ENCODE measurements around the gene IFRD2.
"Not testable (repeated sequence)": the region's sequence is repeated elsewhere in the genome, so short reads cannot be mapped to it uniquely, and the experiment has no call there.

The IFRD2 gene

DNA sequence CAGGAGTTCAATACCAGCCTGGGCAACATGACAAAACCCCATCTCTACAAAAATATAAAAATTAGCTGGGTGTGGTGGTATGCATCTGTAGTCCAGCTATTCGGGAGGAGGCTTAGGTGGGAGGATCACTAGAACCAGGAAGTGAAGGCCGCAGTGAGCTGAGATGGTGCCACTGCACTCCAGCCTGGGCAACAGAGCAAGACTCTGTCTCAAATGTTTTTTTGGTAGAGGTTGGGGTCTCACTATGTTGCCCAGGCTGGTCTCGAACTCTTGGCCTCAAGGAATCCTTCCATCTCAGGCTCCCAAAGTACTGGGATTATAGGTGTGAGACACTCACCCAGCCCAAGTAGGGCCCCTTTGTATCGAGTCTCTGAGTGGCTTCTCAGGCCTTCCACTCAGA lies 1.9 kb upstream of the IFRD2 start:
- DNase-seq: no peak
- intact Hi-C loops (cut with DNase I): loop anchor here (5.0 kb wide), 1 partner anchor 33 kb away; the partner anchor contains the start of gene TUSC2

DNA sequence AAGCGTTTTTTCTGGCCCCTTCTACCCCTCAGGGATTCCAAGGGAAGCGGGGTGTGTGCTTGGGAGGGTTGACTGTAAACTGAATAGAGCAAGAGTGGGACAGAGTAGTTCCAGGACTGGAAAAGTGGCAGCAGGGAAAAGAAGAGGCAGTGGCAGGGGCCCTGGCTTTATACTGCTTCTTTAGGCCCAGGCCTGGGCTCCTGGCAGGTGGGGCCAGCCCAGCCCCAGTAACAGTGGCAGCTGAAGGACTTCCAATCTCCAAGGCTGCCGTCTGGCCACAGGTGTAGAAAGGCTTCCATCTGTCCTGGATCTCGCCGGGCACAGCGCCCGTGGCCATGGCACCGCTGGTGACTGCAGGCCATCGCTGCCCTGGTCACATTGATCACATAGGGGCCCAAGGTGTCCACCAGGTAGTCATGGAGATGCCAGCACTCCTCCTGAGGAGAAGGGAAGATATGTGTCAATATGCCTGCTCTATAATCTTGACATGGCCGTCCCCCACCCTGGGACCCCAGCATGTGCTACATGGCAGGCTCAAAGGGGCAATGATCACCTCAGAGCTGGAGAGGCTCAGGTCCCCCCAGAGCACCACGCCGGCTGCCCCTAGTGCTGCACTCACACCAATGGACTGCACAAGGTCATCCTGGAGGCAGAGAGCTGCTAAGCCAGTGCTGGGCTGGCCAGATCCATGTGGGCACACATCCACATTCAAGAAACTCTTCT lies 1.0 kb upstream of the IFRD2 start:
- intact Hi-C loops (cut with DNase I): loop anchor here (5.0 kb wide), 1 partner anchor 34 kb away; the partner anchor contains the start of gene TUSC2
- no peak for DNase-seq

DNA sequence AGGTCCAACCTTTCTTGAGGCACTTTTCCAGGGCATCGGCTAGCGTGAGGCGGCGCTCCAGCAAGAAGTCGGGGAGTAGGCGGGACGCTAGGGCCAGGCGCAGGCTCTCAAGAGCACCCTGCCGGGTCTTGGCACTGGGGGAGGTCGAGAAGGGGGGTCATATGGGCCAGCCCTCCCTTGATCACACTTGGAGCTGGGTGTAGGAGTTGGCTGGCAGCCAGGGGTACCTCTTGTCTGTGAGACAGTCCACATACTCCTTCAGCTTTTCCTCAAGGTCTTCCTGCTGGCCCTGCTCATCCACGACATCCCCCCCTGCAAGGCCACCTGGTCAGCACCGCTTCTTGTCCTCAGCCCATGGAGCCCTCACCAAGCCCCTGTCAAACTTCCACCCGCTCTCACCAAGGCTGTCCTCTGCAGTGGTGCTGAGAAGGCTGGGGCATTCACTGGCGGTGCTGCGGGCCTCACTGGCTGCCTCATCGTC lies 2.0 kb downstream of the IFRD2 start:
- intact Hi-C loops (cut with DNase I): loop anchor here (5.0 kb wide), 1 partner anchor 37 kb away; the partner anchor contains the start of gene TUSC2
- no peak for DNase-seq

DNA sequence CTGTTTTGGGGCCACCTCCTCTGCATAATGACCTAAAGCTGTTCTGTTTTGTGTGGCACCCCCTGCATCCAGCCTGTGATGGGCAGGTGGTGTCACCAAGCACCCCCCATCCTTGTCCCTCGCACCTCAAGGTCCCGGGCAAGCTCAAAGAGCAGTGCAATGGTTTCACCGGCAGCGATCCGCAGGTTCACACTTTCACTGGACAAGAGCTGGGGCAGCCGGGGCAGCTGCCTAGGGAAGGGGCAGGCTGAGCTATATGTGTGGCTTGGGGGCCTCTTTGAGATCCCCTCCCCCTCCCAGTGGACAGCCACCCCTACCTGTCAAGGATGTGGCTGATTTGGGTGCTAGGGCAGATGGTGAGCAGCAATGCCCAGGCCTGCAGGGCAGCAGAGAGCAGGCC lies 3.1 kb downstream of the IFRD2 start:
- DNase-seq: no peak
- intact Hi-C loops (cut with DNase I): no loop called here

DNA sequence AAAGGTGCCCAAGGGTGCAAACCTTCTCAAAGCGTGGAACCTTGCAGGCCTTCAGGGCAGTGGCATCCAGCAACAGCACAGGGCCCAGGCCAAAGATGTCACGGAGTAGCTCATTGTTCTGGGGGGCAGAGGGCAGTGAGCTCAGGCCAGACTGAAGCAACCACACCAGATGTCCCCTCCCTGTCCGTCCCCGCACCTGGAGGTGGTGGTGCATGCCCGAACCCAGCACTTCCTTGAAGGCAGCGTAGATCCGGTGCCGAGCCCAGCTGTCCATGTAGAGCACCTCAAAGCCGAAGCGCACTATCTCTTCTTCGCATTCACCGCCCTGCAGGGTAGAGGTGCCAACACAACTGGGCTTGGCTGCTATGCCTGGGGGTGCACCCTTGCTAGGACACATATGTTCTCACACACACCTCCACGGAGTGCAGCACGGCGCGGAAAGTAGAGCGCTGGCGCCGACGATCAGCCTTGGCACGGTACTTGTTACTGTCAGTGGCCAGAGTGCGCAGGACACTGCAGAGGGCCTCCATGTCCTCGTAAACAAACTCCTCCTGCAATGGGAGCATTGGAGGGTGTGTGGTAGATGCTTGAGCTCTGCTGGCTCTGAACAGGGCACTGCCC lies 3.7 kb downstream of the IFRD2 start:
- intact Hi-C loops (cut with DNase I): no loop called here
- DNase-seq: no peak

DNA sequence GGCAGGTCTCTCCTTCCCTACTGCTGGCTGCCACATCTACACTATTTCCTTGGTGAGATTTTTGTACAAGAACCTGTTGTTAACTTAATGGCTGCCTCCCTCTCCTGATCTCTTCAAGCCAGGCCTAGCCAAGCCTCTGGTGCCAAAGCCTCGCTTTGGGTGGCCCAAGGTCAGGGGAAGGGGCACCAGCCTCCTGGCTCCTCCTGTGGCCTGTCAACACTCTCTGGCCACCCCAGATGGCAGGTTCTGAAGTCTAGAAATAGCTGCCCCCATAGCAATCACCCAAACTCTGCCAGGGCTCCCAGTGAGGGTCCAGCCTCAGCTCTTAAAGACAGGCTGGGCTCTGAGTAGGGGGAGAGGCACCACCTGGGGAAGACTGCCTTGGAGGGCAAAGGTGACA lies 5.0 kb downstream of the IFRD2 start:
- intact Hi-C loops (cut with DNase I): no loop called here
- no peak for DNase-seq

DNA sequence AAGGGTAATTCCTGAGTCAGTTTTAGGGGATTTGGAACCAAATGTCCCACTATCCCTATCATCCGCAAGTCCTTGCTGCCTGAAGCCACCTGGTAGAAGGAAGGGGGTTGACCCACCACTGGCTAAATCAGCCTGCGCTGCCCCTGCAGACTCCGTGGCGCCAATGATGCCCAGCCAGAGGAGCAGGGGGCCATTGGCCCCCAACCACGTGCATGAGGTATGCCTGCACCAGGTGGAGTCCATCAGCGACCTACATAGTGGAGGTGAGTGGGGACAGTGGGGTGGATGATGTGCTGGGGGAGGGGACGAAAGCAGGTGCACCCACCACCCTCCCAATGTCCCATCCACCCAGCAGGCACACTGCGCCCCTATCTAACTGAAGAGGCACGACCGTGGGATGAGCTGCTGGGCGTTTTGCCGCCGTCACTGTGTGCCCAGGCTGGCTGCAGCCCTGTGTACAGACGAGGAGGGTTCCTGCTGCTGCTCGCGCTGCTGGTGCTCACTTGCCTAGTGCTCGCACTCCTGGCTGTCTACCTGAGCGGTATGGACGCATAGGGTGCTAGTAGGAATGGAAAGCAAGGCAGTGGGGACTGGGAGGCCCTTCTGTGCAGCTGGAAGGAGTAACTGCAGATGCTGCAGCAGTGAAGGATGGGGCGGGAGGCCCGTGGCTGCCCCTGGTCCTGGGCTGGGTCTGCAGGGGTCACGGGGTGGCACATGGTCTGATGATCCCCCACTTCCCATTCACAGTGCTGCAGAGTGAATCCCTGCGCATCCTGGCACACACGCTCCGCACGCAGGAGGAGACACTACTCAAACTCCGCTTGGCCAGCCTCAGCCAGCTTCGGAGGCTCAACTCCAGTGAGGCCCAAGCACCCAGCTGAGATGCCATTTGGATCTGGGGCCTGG lies 5.7 kb downstream of the IFRD2 start:
- peak in 1 of 42 donors; percentile 12 for DNase-seq
- intact Hi-C loops (cut with DNase I): no loop called here

DNA sequence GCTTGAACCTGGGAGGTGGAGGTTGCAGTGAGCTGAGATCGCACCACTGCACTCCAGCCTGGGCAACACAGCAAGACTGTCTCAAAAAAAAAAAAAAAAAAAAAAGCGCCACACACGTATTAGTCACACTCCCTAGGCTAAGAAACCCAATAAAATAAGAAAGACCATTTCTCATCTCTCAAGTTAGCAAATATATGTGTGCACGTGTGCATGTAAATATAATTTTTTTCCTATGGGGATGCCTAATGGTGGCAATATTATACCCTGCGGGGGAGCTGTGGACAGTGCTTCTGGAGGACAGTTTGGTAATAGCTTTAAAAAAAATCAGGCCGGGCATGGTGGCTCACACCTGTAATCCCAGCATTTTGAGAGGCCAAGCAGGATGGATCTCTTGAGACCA lies 8.1 kb downstream of the IFRD2 start:
- intact Hi-C loops (cut with DNase I); DNase-seq: not testable (repeated sequence)

DNA sequence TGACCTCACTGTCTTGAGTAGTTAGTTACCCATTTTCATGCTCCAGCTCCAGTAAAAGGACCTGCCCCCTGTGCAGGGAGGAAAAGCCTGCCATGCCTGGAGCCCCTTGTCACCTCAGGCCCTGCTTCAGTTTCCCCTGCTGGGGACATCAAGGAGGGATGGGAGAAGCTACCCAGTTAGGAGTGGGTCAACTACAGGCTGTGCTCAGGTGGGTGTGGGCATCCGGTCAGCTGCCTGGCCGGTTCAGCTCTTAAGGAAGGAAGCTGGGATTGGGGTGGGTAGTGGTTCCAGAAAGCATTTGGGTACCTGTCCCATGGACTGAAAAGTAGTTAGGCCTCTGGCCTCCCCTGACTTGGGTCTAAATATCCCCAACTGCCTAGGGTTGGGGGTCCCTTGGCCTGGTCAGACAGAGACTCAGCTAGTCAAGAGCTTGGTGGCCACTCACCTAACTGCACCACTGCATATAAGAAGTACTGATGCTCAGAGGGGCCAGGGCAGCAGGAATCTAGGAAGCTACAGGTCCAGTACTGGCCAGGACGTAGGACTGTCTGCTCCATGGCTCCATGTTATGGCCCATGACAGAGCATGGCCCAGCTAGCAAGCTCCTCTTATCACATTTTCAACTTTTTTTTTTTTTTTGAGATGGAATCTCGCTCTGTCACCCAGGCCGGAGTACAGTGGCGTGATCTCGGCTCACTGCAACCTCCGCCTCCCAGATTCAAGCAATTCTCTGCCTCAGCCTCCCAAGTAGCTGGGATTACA lies 12.8 kb downstream of the IFRD2 start:
- no peak for DNase-seq
- intact Hi-C loops (cut with DNase I): loop anchor here (5.0 to 10.0 kb wide), 3 partner anchors 45 to 165 kb away; partner anchors contain the start of genes GNAT1, HYAL2 and TUSC2

DNA sequence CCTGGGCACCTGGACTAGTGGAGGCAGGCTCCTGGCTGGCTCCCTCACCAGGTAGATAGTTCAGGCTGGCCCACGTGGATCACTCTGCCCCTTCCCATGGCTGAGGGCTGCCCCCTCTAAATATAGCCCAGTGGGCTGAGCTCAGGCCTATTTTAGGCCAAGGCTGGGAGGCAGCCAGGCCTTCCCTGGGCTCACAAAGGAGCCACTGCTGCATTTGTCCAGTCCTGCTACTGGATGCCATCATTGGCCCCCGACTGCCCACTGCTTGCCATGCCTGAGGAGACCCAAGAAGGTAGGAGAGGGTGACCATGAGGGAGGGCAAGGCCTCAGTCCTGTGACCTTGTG lies 13.4 kb downstream of the IFRD2 start, which contains the start of gene LSMEM2:
TSS of gene LSMEM2 (plus strand) at position 208 of the 345 bp plus-strand sequence. CDS start at position 235, 27 bp downstream.
- intact Hi-C loops (cut with DNase I): loop anchor here (5.0 to 10.0 kb wide), 3 partner anchors 46 to 164 kb away; partner anchors contain the start of genes GNAT1, HYAL2 and TUSC2
- DNase-seq: peak in 9 of 42 donors; percentile 39 to 71 (median 55)

DNA sequence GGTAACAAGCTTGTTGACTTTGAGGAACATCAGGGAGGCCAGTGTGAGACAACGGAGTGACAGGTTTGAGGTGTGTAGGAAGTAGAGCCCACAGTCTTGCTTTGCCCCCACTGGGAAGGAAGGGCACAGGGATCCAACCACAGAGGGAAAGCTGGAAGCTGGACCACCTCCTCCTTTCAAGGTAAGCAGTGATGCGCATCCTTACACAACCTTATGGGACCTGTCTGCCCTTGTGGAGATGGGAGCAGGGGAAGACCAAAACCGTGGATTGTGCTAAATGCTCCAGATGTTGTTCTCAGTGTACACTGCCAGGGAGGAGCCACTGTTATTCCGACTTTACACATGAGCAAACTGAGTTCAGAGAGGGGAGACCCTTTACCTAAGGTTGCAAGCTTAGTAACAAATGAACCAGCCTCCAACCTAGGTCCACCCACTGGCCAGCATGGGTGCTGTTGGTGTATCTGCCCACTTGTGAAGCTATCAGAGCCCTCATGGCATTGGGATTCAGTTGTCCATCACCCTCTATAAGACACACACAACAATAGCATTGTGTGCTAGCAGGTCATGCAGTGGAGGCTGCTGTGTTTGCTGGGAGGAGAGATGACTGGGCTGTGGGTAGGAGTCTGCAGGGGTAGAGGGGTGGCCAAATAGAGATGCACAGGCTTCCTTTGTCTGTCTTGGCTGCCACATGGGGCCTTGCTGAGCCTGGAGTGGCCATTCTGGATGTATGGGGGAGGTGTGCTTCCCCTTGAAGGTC lies 13.9 kb downstream of the IFRD2 start:
- DNase-seq: peak in 12 of 42 donors; percentile 28 to 80 (median 60)
- intact Hi-C loops (cut with DNase I): loop anchor here (5.0 to 10.0 kb wide), 3 partner anchors 46 to 164 kb away; partner anchors contain the start of genes GNAT1, HYAL2 and TUSC2

DNA sequence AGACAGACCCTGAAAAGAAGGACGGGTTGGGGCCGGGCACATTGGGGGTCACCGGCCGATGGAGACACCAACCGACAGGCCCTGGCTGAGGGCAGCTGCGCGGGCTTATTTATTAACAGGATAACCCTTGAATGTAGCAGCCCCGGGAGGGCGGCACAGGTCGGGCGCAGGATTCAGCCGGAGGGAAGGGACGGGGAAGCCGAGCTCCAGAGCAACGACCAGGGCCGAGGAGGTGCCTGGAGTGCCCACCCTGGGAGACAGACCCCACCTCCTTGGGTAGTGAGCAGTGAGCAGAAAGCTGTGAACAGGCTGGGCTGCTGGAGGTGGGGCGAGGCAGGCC lies 15.5 kb downstream of the IFRD2 start:
- intact Hi-C loops (cut with DNase I): loop anchor here (5.0 to 10.0 kb wide), 3 partner anchors 48 to 162 kb away; partner anchors contain the start of genes GNAT1, HYAL2 and TUSC2
- peak in 1 of 42 donors; percentile 14 for DNase-seq

DNA sequence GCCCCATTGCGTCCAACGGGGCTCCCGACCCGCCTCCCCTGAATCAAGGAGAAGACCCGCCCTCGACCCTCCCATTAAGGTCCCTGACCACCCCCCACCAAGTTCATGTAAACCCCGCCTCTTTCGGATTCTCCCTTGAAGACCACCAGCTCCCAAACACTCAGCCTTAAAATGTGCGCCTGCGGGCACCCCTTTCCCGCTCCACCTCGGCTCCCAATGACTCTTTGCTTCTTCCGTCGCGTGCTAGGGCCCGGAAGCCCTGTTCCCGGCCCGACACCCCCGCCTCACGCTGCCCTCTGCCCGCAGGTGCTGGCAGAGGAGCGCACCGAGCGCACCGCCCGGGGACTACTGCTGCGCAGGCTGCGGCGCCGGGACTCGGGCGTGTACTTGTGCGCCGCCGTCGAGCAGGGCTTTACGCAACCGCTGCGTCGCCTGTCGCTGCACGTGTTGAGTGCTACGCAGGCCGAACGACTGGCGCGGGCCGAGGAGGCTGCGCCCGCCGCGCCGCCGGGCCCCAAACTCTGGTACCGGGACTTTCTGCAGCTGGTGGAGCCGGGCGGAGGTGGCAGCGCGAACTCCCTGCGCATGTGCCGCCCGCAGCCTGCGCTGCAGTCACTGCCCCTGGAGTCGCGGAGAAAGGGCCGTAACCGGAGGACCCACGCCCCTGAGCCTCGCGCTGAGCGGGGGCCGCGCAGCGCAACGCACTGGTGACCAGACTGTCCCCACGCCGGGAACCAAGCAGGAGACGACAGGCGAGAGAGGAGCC lies 16.1 kb downstream of the IFRD2 start:
- intact Hi-C loops (cut with DNase I): loop anchor here (5.0 to 10.0 kb wide), 3 partner anchors 49 to 161 kb away; partner anchors contain the start of genes GNAT1, HYAL2 and TUSC2
- DNase-seq: peak in 2 of 42 donors; percentile 13 to 19

DNA sequence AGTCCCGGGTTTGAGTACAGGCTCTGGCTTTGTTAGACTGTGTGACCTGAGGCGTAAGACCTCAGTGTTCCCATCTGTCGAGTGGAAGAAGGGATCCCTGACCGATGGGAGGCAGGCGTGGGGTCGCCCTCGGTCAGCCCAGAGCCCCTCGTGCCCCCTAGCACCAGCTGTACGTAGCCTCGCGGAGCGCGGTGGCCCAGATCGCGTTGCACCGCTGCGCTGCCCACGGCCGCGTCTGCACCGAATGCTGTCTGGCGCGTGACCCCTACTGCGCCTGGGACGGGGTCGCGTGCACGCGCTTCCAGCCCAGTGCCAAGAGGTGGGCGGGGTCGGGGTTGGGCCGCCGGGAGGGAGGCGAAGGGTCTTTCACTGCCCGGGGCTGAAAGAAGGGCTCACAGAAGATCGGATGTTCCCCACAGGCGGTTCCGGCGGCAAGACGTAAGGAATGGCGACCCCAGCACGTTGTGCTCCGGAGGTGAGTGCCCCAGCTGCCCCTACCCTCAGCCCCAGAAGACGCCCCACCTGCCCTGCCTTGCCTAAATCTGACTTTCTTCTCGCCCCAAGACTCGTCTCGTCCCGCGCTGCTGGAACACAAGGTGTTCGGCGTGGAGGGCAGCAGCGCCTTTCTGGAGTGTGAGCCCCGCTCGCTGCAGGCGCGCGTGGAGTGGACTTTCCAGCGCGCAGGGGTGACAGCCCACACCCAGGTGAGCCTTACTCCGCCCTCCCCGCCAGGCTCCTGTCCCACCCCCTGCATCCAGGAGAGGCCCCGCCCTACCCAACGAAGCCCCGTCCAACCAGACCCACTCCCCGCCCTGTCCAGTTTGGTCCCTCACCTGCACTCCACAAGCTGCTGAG lies 16.9 kb downstream of the IFRD2 start:
- DNase-seq: peak in 2 of 42 donors; percentile 14 to 17
- intact Hi-C loops (cut with DNase I): loop anchor here (5.0 to 10.0 kb wide), 3 partner anchors 49 to 161 kb away; partner anchors contain the start of genes GNAT1, HYAL2 and TUSC2

DNA sequence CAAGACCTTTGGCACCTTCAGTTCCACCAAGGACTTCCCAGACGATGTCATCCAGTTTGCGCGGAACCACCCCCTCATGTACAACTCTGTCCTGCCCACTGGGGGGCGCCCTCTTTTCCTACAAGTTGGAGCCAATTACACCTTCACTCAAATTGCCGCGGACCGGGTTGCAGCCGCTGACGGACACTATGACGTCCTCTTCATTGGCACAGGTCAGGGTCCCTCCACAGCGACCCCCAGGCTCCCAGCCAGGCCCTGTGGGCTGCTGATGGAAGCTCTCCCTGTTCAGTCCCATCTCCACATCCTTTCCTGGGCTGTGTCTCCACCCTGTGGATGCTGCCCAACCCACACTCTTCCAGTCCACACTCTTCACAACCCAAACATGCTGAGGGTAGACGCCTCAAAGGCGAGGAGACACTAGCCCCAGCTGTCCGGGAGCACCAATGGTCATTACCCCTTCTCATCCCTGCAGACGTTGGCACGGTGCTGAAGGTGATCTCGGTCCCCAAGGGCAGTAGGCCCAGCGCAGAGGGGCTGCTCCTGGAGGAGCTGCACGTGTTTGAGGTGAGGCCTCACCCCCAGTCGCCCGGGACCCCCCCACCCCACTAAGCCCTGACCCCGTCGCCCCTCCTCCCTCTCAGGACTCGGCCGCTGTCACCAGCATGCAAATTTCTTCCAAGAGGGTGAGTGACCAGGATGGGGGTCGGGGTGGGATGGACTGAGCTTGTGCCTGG lies 17.7 kb downstream of the IFRD2 start:
- intact Hi-C loops (cut with DNase I): loop anchor here (5.0 to 10.0 kb wide), 3 partner anchors 50 to 160 kb away; partner anchors contain the start of genes GNAT1, HYAL2 and TUSC2
- DNase-seq: peak in 34 of 42 donors; percentile 42 to 85 (median 67)
